NB4 (cell line): ENCODE measurements around the gene PPHLN1.

Experiments
- POLR2A ChIP-seq: IDR thresholded peaks from 2 replicates; pipeline ENCODE4 v1.6.1; 2011; ENCODE audit warnings: mild to moderate bottlenecking; ENCODE audit not compliant: insufficient read length; ENCODE audit errors: extremely low read depth
- TF ChIP-seq, protein P1 (sequence below): IDR thresholded peaks from one replicate; pipeline ENCODE4 v1.5.1; 2012; ENCODE audit warnings: low read depth, low read length

DNA sequence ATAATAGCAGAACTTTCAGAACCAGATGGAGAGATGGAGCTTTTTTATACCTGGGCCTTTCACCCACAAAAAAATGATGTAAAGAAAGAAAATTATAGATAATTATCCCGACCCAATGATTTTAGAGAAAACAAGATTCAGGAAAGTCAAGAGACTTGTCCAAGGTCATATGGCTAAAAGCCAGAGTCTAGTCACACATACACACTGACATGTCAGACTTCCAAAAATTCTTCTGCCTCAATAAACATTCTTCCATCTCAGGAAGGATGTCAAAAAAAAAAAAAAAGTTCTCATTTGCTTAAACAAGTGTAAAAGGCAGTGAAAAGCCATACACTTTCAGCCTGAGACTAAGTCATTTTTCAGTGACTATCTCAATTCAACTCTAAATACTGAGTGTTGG lies 147.6 kb downstream of the PPHLN1 start:
- TF ChIP-seq POLR2A: no peak
- TF ChIP-seq, protein P1, sequence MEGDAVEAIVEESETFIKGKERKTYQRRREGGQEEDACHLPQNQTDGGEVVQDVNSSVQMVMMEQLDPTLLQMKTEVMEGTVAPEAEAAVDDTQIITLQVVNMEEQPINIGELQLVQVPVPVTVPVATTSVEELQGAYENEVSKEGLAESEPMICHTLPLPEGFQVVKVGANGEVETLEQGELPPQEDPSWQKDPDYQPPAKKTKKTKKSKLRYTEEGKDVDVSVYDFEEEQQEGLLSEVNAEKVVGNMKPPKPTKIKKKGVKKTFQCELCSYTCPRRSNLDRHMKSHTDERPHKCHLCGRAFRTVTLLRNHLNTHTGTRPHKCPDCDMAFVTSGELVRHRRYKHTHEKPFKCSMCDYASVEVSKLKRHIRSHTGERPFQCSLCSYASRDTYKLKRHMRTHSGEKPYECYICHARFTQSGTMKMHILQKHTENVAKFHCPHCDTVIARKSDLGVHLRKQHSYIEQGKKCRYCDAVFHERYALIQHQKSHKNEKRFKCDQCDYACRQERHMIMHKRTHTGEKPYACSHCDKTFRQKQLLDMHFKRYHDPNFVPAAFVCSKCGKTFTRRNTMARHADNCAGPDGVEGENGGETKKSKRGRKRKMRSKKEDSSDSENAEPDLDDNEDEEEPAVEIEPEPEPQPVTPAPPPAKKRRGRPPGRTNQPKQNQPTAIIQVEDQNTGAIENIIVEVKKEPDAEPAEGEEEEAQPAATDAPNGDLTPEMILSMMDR: no peak
